T follicular helper cell (primary cell): Measurements from ENCODE around the gene GAGE13.
"Not testable (repeated sequence)": the region's sequence is repeated elsewhere in the genome, so short reads cannot be mapped to it uniquely, and the experiment has no call there.

ENCODE experiments used
- DNase-seq: peaks from one replicate; pipeline ENCODE4 v3.0.0-alpha.2; 2020; ENCODE audit warnings: low read depth

GAGE13 gene

GRCh38 chrX:49330421-49330820 lies 961 bp upstream of the GAGE13 start:
- DNase-seq: not testable (repeated sequence)

DNA sequence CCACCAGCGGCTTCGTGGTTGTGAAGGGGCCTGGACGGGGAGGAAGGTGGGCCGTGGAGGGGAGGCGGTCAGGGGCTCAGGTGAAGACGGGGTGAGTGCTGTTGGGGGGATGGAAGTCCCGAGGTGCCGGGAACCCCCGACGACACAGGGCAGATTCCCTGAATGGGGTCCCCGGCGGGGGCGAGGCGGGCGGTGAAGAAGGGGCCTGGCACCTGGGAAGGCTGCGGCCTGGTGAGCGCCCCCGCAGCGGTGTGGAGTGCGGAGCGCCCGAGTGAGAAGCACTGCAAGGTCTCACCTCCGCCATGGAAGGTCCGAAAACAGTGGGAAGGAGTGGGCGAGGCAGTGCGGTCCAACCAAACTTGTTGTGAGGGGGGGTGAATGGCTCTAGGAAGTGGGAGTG lies 459 bp downstream of the GAGE13 start:
- DNase-seq: not testable (repeated sequence)

- DNase-seq: peak; percentile 21
Measured at GRCh38 chrX:49341449-49341848, 10.1 kb downstream of the GAGE13 start.

- DNase-seq: not testable (repeated sequence)
Measured at GRCh38 chrX:49344496-49345175, 13.3 kb downstream of the GAGE13 start.

GRCh38 chrX:49345402-49345801 lies 14.0 kb downstream of the GAGE13 start:
- DNase-seq: not testable (repeated sequence)

GRCh38 chrX:49346150-49346549 lies 14.8 kb downstream of the GAGE13 start:
- DNase-seq: not testable (repeated sequence)
